WI38 (cell line): ENCODE results near the gene C2CD4C.
"Not testable (repeated sequence)": the region's sequence is repeated elsewhere in the genome, so short reads cannot be mapped to it uniquely, and the experiment has no call there.

Experiments
- H3K4me3 ChIP-seq: 2 replicates; pipeline ENCODE4 v1.5.1; 2011; ENCODE audit warnings: low read depth, mild to moderate bottlenecking, control low read depth, low read length
- CTCF ChIP-seq: IDR thresholded peaks from 2 replicates; pipeline ENCODE4 v1.5.1; 2012; ENCODE audit warnings: low read depth, mild to moderate bottlenecking, control low read depth, low read length

C2CD4C gene

DNA sequence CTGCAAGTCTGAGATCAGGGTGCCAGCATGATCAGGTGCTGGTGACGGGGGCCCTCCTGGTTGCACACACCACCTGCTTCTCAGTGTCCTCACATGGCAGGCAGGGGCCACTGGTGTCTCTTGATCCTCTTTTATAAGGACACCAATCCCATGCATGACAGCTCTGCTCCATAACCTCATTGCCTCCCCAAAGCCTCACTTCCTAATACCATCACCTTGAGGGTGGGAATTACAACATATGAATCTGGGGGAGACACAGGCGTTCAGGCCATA, 49.4 kb downstream of the C2CD4C start:
- H3K4me3 ChIP-seq, result no peak overlapping the region
- no peak for TF ChIP-seq CTCF

DNA sequence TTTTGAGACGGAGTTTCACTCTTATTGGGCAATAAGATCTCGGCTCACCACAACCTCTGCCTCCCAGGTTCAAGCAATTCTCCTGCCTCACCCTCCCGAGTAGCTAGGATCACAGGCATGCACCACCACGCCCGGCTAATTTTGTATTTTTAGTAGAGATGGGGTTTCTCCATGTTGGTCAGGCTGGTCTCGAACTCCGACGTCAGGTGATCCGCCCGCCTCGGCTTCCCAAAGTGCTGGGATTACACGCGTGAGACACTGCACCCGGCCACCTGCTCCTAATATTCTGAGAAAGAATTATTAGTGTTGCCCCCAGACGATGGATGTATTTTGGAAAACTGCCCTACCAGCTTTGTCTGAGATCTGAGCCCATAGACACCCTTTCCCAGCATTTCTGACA, 53.4 kb downstream of the C2CD4C start:
- H3K4me3 ChIP-seq, result not testable (repeated sequence)
